ENCODE measurements around the gene CALHM5. TPM values are rescaled to one million over a fixed set of nuclear protein-coding genes. Genes with fewer than 3 reads are reported as not detected.
"Not testable (repeated sequence)": the region's sequence is repeated elsewhere in the genome, so short reads cannot be mapped to it uniquely, and the experiment has no call there.

The CALHM5 gene
- total RNA-seq, 1 donor from 2014 or later: not detected

- Mint-ChIP-seq H3K4me1 (ENCODE audit: low read depth) (no peaks in the 10 kb centered on the region), H3K36me3 (ENCODE audit: low read depth) (peaks cover under 1% of the 10 kb centered on the region), H3K27ac (no peak overlapping the region), H3K4me3 (ENCODE audit: low read depth) (no peak overlapping the region), H3K9me3 (peaks cover 1% of the 10 kb centered on the region), H3K27me3 (ENCODE audit: low read depth) (peaks cover 60% of the 10 kb centered on the region)
- DNase-seq (ENCODE audit: low spot score): no peak
- intact Hi-C loops (cut with micrococcal nuclease): no loop called here
These were observed 27.8 kb upstream of the CALHM5 start for GRCh38 chr6:116483616-116484015.

DNA sequence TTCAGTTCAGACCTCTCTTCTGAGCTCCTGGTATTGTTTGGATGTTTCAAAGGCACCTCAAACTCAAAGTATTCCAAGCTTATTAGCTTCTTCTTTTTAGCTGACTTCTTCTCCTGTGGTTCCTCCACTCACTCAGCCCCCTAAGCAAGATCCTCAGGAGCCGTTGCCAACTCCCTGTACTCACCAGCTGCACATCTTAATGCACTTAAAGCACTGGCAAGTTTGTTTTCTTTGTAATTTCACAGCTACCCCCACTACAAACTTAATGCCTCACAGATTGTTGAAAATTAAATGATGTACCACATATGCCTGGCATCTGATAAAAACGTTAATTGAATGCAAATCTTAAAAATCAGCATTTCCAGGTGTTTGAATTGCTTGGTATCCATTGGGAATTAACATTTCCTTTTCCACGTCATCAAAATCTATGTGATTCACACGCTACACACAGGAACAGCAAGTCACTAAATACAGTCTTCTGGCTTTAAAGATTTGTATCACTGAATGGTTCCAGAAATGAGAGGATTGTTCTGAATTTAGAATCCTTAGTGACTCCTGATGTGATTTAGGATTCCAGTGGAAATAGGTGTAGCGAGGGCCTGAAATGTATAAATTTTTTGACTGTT is 25.8 kb upstream of the CALHM5 start:
- intact Hi-C loops (cut with micrococcal nuclease): no loop called here

DNA sequence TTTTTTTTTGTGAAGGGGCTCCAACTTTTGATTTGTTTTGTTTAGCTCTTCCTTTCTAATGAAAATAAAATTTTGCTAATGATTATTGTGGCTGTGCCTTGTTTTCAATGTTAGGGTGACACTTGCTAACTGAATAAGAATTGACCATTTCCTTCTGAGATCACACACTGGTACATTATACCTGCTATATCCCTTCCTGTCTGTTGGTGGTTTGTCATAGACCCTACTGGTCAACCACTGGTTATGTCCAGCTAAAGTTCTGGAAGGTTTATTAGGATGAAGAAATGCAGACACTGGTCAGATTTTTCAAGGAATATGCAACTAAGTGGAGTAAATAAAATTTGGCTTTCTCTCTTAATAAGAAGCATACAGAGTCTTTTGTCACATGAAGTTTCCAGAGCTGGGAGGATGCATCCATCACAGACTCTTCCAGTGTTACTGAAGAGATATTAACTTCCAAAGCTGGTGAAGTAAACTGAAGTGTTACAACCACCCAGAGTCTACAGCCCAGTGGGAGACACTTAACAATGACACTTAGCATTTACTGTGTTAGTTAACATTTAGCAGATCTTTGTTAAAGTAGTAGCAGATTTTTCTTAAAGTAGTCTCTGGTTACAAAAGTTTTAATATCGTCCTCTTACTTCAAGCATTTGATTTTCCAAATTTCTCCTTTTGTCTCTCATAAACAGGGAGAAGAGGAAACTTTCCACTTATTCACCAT is 19.7 kb upstream of the CALHM5 start:
- Mint-ChIP-seq H3K4me3 (ENCODE audit: low read depth) (no peak overlapping the region), H3K9me3 (no peaks in the 10 kb centered on the region), H3K4me1 (ENCODE audit: low read depth) (no peaks in the 10 kb centered on the region), H3K36me3 (ENCODE audit: low read depth) (no peaks in the 10 kb centered on the region), H3K27ac (no peak overlapping the region), H3K27me3 (ENCODE audit: low read depth) (peaks cover 42% of the 10 kb centered on the region)
- intact Hi-C loops (cut with micrococcal nuclease): no loop called here
- no peak for DNase-seq (ENCODE audit: low spot score)

More for the DNA sequence above, 25.8 kb upstream of the CALHM5 start:
- no peaks in the 10 kb centered on the region for H3K9me3 Mint-ChIP-seq
- H3K27ac Mint-ChIP-seq: no peak overlapping the region
- H3K27me3 Mint-ChIP-seq (ENCODE audit: low read depth): peaks cover 71% of the 10 kb centered on the region
- H3K4me1 Mint-ChIP-seq (ENCODE audit: low read depth): no peaks in the 10 kb centered on the region
- H3K4me3 Mint-ChIP-seq (ENCODE audit: low read depth): no peak overlapping the region
- no peaks in the 10 kb centered on the region for H3K36me3 Mint-ChIP-seq (ENCODE audit: low read depth)
- DNase-seq (ENCODE audit: low spot score): no peak

DNA sequence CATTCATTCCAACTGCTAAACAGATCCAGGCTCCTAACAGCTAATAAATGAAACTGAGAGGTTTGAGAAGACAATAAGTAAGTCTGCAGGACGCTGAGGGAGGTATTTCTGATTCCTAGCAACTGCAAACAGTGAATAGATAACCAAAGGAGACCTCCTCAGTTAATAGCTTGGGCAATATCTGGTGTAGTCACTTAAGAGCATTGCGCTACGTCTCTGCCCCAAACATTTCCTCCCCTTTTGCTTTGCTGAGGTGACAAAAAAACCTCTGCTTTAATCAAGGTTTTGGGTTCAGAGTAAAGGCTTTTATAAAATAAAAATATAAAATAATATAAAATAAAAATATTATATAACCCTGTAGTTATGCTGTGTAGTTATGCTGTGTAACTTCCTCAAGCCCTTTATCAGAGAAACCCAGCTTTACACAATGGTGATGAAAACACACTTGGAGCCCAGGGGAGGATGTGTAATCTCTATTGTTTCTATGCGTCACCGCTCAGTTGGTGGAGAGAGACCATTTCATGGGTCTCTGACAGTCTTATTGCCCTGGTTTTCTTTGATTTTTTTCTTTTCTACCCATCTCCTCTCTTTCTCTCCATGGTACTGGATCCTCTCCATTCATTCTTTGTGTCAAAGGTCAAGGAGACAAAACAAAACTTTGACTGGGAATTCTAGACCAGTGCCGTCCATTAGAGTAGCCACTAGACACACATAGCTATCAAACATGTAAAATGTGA is 18.9 kb upstream of the CALHM5 start:
- Mint-ChIP-seq H3K4me1 (ENCODE audit: low read depth) (no peaks in the 10 kb centered on the region), H3K27me3 (ENCODE audit: low read depth) (peaks cover 39% of the 10 kb centered on the region), H3K4me3 (ENCODE audit: low read depth) (no peak overlapping the region), H3K36me3 (ENCODE audit: low read depth) (no peaks in the 10 kb centered on the region), H3K27ac (no peak overlapping the region), H3K9me3 (no peaks in the 10 kb centered on the region)
- no peak for DNase-seq (ENCODE audit: low spot score)
- intact Hi-C loops (cut with micrococcal nuclease): no loop called here

GRCh38 chr6:116495161-116495560 is 16.3 kb upstream of the CALHM5 start:
- H3K4me1 Mint-ChIP-seq (ENCODE audit: low read depth); H3K4me3 Mint-ChIP-seq (ENCODE audit: low read depth); DNase-seq (ENCODE audit: low spot score); H3K9me3 Mint-ChIP-seq; intact Hi-C loops (cut with micrococcal nuclease); H3K36me3 Mint-ChIP-seq (ENCODE audit: low read depth); H3K27ac Mint-ChIP-seq: not testable (repeated sequence)
- H3K27me3 Mint-ChIP-seq (ENCODE audit: low read depth): peaks cover 36% of the 10 kb centered on the region

- DNase-seq (ENCODE audit: low spot score): no peak
- H3K9me3 Mint-ChIP-seq: no peaks in the 10 kb centered on the region
- peaks cover 24% of the 10 kb centered on the region for H3K27me3 Mint-ChIP-seq (ENCODE audit: low read depth)
- H3K4me3 Mint-ChIP-seq (ENCODE audit: low read depth): no peak overlapping the region
- no peak overlapping the region for H3K27ac Mint-ChIP-seq
- intact Hi-C loops (cut with micrococcal nuclease): no loop called here
- H3K36me3 Mint-ChIP-seq (ENCODE audit: low read depth): no peaks in the 10 kb centered on the region
- no peaks in the 10 kb centered on the region for H3K4me1 Mint-ChIP-seq (ENCODE audit: low read depth)
These were observed 14.2 kb upstream of the CALHM5 start for GRCh38 chr6:116497113-116497676.

DNA sequence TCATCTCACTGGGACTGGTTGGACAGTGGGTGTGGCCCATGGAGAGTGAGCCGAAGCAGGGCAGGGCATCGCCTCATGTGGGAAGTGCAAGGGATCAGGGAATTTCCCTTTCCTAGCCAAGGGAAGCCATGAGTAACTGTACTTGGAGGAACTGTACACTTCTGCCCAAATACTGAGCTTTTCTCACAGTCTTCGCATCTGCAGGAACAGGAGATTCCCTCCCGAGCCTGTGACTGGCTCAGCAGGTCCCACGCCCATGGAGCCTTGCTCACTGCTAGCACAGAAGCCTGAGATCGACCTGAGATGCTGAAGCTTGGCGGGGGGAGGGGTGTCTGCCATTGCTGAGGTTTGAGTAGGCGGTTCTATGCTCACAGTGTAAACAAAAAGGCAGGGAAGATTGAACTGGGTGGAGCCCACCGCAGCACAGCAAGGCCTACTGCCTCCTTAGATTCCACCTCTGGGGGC is 10.4 kb upstream of the CALHM5 start:
- peak; percentile 9 for DNase-seq (ENCODE audit: low spot score)
- Mint-ChIP-seq H3K9me3 (no peaks in the 10 kb centered on the region), H3K27ac (no peak overlapping the region), H3K4me3 (ENCODE audit: low read depth) (no peak overlapping the region), H3K4me1 (ENCODE audit: low read depth) (no peaks in the 10 kb centered on the region), H3K36me3 (ENCODE audit: low read depth) (no peaks in the 10 kb centered on the region), H3K27me3 (ENCODE audit: low read depth) (peaks cover 29% of the 10 kb centered on the region)
- intact Hi-C loops (cut with micrococcal nuclease): no loop called here

GRCh38 chr6:116507324-116507723 is 4.1 kb upstream of the CALHM5 start:
- Mint-ChIP-seq H3K36me3 (ENCODE audit: low read depth) (no peaks in the 10 kb centered on the region), H3K27me3 (ENCODE audit: low read depth) (peaks cover 12% of the 10 kb centered on the region), H3K9me3 (peaks cover 7% of the 10 kb centered on the region), H3K27ac (no peak overlapping the region), H3K4me3 (ENCODE audit: low read depth) (no peak overlapping the region), H3K4me1 (ENCODE audit: low read depth) (no peaks in the 10 kb centered on the region)
- no peak for DNase-seq (ENCODE audit: low spot score)
- intact Hi-C loops (cut with micrococcal nuclease): no loop called here

DNA sequence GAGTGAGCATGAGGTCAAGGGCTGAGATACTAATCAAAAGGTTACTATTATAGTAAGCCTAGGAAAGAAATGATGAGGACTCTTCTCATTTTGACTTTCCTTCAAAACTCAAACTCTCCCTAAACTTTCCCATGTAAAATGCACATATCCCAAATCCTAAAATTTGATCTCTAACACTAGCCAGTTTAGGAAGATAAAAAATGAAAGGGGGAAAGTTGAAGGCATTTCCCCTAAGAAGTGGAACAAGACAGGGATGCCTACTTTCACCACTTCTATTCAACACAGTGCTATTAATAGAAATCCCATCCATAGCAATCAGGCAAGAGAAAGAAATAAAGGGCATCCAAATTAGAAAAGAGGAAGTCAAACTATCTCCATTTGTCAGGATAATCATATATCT is 2.9 kb upstream of the CALHM5 start:
- Mint-ChIP-seq H3K9me3 (peaks cover 7% of the 10 kb centered on the region), H3K4me1 (ENCODE audit: low read depth) (no peaks in the 10 kb centered on the region), H3K4me3 (ENCODE audit: low read depth) (no peak overlapping the region), H3K36me3 (ENCODE audit: low read depth) (no peaks in the 10 kb centered on the region), H3K27me3 (ENCODE audit: low read depth) (peaks cover 7% of the 10 kb centered on the region), H3K27ac (no peak overlapping the region)
- intact Hi-C loops (cut with micrococcal nuclease): no loop called here
- DNase-seq (ENCODE audit: low spot score): no peak

DNA sequence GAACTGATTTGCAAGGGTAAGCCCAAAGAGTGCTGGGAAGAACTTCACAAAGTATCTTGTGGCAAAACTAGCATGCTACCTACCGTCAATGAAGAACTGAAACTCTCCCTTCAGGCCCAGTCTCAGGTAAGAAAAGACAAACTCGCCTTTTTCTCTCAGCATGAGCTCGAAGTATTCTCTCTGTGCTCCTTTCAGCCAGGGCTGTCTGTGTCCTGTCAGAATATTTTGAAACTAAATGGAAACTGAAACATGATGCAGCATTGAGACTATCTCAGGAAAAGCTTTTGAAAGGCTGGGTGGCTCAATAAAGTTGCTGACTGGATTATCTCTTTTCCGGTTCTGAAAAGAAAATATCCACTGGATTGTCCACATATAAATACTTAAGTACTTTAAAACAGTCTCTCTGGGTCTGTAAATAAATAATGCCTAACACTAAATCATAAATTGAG is 696 bp downstream of the CALHM5 start:
- DNase-seq (ENCODE audit: low spot score): no peak
- peaks cover 7% of the 10 kb centered on the region for H3K9me3 Mint-ChIP-seq
- intact Hi-C loops (cut with micrococcal nuclease): no loop called here
- H3K4me3 Mint-ChIP-seq (ENCODE audit: low read depth): no peak overlapping the region
- peaks cover 9% of the 10 kb centered on the region for H3K27me3 Mint-ChIP-seq (ENCODE audit: low read depth)
- H3K4me1 Mint-ChIP-seq (ENCODE audit: low read depth): no peaks in the 10 kb centered on the region
- no peaks in the 10 kb centered on the region for H3K36me3 Mint-ChIP-seq (ENCODE audit: low read depth)
- no peak overlapping the region for H3K27ac Mint-ChIP-seq

DNA sequence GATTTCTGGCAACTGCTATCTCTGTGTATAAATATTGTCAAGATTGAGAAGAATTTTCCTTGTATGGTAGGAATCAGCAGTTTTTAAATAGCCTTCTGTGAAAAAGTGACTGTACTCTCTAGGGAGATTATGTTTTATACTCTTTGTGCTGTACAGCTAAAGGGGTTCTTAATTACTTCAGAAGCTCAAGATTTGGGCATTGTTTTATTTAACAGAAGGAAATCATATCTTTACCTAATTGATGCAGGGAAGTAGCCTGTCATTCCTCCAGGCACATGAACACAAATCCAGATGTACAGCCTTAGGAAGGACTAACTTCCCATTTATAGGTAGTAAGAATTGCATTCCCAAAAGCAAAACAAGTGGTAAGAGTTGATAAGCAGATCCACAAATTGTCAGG is 1.3 kb downstream of the CALHM5 start:
- no peaks in the 10 kb centered on the region for H3K4me1 Mint-ChIP-seq (ENCODE audit: low read depth)

GRCh38 chr6:116513224-116513875 is 1.9 kb downstream of the CALHM5 start:
- no peak overlapping the region for H3K27ac Mint-ChIP-seq
- no peaks in the 10 kb centered on the region for H3K4me1 Mint-ChIP-seq (ENCODE audit: low read depth)
- DNase-seq (ENCODE audit: low spot score): no peak
- peaks cover 14% of the 10 kb centered on the region for H3K27me3 Mint-ChIP-seq (ENCODE audit: low read depth)
- H3K36me3 Mint-ChIP-seq (ENCODE audit: low read depth): no peaks in the 10 kb centered on the region
- no peak overlapping the region for H3K4me3 Mint-ChIP-seq (ENCODE audit: low read depth)
- intact Hi-C loops (cut with micrococcal nuclease): no loop called here
- H3K9me3 Mint-ChIP-seq: peaks cover 7% of the 10 kb centered on the region

More for the DNA sequence above, 1.3 kb downstream of the CALHM5 start:
- no peak for DNase-seq (ENCODE audit: low spot score)
- Mint-ChIP-seq H3K36me3 (ENCODE audit: low read depth) (no peaks in the 10 kb centered on the region), H3K4me3 (ENCODE audit: low read depth) (no peak overlapping the region), H3K27ac (no peak overlapping the region), H3K27me3 (ENCODE audit: low read depth) (peaks cover 9% of the 10 kb centered on the region), H3K9me3 (peaks cover 7% of the 10 kb centered on the region)
- intact Hi-C loops (cut with micrococcal nuclease): no loop called here

Data from activated T-helper 2 cell treated with anti-CD3 and anti-CD28 coated beads, Interferon-gamma antibody, Interleukin-2, Interleukin-4, amounts not matched to agents 10 μg/mL and 5 μg/mL and 100 μg/mL, durations not matched to agents 14 hours and 24 hours and 36 hours (primary cell).